Keratinocyte (primary cell): ENCODE results near the gene INPP5A.

Experiments
- EZH2 ChIP-seq: IDR thresholded peaks from one replicate; pipeline ENCODE4 v1.6.1; 2012; ENCODE audit warnings: inconsistent platforms, mild to moderate bottlenecking, low read length, moderate library complexity
- TF ChIP-seq, protein P1 (sequence below), 3 experiments: IDR thresholded peaks in 1 of 3; conservative IDR thresholded peaks in 1 of 3; optimal IDR thresholded peaks in 1 of 3; 2 replicates in 2 of 3; 3 replicates in 1 of 3; pipeline versions ENCODE3 to v1.5.1; 2011; ENCODE audit warnings: low read length in 3 of 3, mild to moderate bottlenecking in 3 of 3, moderate library complexity in 2 of 3, control low read depth in 1 of 3, inconsistent platforms in 1 of 3; ENCODE audit not compliant: insufficient read depth in 2 of 3; ENCODE audit errors: extremely low read depth in 1 of 3

- TF ChIP-seq, protein P1, sequence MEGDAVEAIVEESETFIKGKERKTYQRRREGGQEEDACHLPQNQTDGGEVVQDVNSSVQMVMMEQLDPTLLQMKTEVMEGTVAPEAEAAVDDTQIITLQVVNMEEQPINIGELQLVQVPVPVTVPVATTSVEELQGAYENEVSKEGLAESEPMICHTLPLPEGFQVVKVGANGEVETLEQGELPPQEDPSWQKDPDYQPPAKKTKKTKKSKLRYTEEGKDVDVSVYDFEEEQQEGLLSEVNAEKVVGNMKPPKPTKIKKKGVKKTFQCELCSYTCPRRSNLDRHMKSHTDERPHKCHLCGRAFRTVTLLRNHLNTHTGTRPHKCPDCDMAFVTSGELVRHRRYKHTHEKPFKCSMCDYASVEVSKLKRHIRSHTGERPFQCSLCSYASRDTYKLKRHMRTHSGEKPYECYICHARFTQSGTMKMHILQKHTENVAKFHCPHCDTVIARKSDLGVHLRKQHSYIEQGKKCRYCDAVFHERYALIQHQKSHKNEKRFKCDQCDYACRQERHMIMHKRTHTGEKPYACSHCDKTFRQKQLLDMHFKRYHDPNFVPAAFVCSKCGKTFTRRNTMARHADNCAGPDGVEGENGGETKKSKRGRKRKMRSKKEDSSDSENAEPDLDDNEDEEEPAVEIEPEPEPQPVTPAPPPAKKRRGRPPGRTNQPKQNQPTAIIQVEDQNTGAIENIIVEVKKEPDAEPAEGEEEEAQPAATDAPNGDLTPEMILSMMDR (optimal IDR thresholded peaks at IDR 0.05 in 1 of 3, IDR thresholded peaks at IDR 0.05 in 1 of 3, conservative IDR thresholded peaks at IDR 0.05 in 1 of 3; ENCODE audit: extremely low read depth in 1 of 3, insufficient read depth in 2 of 3, low read length in 3 of 3): no peak
- no peak for TF ChIP-seq EZH2
These were observed 11.3 kb downstream of the INPP5A start for GRCh38 chr10:132548869-132549268.
